SK-N-SH (cell line): ENCODE results near the gene KCNG3.

Experiments
- EP300 ChIP-seq, 2 experiments: IDR thresholded peaks; 2 replicates each; pipeline versions ENCODE4 v1.4.0 to v1.6.1; 2012; ENCODE audit warnings: borderline replicate concordance in 1 of 2, low read depth in 1 of 2, low read length in 1 of 2
- FOXM1 ChIP-seq: IDR thresholded peaks from 2 replicates; pipeline ENCODE4 v1.4.0; 2012; ENCODE audit warnings: low read depth, mild to moderate bottlenecking
- GABPA ChIP-seq: IDR thresholded peaks from 2 replicates; pipeline ENCODE4 v1.4.0; 2012; ENCODE audit warnings: low read depth, mild to moderate bottlenecking
- POLR2AphosphoS5 ChIP-seq: IDR thresholded peaks from 2 replicates; pipeline ENCODE4 v1.6.1; 2012; ENCODE audit warnings: low read depth, low read length
- RXRA ChIP-seq: IDR thresholded peaks from 2 replicates; pipeline ENCODE4 v1.4.0; 2012; ENCODE audit warnings: low read depth, mild to moderate bottlenecking, borderline replicate concordance
- SIN3A ChIP-seq: IDR thresholded peaks from 2 replicates; pipeline ENCODE4 v1.6.1; 2012; ENCODE audit warnings: low read depth, mild to moderate bottlenecking, low read length, moderate library complexity, borderline replicate concordance
- TF ChIP-seq, protein P1 (sequence below): fragments of 200-600 bp; sonication (generic); IDR thresholded peaks from 2 replicates; pipeline ENCODE4 v1.6.1; 2017; ENCODE audit warnings: antibody characterized with exemption, mild to moderate bottlenecking, moderate library complexity
- TF ChIP-seq, protein P2 (sequence below): fragments of 150-350 bp; IDR thresholded peaks from 2 replicates; pipeline ENCODE4 v1.6.1; 2016; ENCODE audit warnings: mild to moderate bottlenecking, low read depth, low read length
- TF ChIP-seq, protein P3 (sequence below): IDR thresholded peaks from 2 replicates; pipeline ENCODE4 v1.6.1; 2012; ENCODE audit warnings: mild to moderate bottlenecking, low read depth, low read length, moderate library complexity

DNA sequence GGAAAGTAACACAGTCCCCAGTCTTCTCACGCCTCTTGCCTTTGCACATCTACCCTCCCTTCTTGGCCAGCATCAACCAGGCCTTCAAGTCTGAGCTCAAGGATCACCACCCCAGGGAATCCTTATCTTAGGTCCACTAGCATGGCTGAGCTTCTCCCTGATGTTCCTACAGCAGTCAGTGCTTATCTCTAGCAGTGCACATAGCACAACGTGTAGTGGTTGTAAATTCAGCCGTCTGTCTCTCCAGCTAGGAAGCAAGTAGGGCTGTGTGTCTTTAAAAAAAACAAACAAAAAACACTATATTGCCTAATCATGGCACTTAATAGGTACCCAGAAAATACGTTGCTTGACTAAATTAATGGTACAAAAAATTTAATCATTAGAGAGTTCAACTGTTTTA is 29.2 kb downstream of the KCNG3 start:
- TF ChIP-seq GABPA: no peak
- TF ChIP-seq, protein P1, sequence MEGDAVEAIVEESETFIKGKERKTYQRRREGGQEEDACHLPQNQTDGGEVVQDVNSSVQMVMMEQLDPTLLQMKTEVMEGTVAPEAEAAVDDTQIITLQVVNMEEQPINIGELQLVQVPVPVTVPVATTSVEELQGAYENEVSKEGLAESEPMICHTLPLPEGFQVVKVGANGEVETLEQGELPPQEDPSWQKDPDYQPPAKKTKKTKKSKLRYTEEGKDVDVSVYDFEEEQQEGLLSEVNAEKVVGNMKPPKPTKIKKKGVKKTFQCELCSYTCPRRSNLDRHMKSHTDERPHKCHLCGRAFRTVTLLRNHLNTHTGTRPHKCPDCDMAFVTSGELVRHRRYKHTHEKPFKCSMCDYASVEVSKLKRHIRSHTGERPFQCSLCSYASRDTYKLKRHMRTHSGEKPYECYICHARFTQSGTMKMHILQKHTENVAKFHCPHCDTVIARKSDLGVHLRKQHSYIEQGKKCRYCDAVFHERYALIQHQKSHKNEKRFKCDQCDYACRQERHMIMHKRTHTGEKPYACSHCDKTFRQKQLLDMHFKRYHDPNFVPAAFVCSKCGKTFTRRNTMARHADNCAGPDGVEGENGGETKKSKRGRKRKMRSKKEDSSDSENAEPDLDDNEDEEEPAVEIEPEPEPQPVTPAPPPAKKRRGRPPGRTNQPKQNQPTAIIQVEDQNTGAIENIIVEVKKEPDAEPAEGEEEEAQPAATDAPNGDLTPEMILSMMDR: no peak
- TF ChIP-seq POLR2AphosphoS5: no peak
- TF ChIP-seq, protein P2, sequence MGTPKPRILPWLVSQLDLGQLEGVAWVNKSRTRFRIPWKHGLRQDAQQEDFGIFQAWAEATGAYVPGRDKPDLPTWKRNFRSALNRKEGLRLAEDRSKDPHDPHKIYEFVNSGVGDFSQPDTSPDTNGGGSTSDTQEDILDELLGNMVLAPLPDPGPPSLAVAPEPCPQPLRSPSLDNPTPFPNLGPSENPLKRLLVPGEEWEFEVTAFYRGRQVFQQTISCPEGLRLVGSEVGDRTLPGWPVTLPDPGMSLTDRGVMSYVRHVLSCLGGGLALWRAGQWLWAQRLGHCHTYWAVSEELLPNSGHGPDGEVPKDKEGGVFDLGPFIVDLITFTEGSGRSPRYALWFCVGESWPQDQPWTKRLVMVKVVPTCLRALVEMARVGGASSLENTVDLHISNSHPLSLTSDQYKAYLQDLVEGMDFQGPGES: no peak
- no peak for TF ChIP-seq SIN3A
- TF ChIP-seq EP300 (IDR thresholded peaks at IDR 0.05; ENCODE audit: borderline replicate concordance in 1 of 2, low read depth in 1 of 2, low read length in 1 of 2): no peak
- no peak for TF ChIP-seq FOXM1
- TF ChIP-seq, protein P3, sequence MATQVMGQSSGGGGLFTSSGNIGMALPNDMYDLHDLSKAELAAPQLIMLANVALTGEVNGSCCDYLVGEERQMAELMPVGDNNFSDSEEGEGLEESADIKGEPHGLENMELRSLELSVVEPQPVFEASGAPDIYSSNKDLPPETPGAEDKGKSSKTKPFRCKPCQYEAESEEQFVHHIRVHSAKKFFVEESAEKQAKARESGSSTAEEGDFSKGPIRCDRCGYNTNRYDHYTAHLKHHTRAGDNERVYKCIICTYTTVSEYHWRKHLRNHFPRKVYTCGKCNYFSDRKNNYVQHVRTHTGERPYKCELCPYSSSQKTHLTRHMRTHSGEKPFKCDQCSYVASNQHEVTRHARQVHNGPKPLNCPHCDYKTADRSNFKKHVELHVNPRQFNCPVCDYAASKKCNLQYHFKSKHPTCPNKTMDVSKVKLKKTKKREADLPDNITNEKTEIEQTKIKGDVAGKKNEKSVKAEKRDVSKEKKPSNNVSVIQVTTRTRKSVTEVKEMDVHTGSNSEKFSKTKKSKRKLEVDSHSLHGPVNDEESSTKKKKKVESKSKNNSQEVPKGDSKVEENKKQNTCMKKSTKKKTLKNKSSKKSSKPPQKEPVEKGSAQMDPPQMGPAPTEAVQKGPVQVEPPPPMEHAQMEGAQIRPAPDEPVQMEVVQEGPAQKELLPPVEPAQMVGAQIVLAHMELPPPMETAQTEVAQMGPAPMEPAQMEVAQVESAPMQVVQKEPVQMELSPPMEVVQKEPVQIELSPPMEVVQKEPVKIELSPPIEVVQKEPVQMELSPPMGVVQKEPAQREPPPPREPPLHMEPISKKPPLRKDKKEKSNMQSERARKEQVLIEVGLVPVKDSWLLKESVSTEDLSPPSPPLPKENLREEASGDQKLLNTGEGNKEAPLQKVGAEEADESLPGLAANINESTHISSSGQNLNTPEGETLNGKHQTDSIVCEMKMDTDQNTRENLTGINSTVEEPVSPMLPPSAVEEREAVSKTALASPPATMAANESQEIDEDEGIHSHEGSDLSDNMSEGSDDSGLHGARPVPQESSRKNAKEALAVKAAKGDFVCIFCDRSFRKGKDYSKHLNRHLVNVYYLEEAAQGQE: no peak
- TF ChIP-seq RXRA: no peak
